ENCODE measurements around the gene RNF150. TPM values are rescaled to one million over a fixed set of nuclear protein-coding genes. Genes with fewer than 3 reads are reported as not detected.

Gene RNF150
- total RNA-seq, 2 donors from 2014 or later = 11.7 to 12.3 TPM

DNA sequence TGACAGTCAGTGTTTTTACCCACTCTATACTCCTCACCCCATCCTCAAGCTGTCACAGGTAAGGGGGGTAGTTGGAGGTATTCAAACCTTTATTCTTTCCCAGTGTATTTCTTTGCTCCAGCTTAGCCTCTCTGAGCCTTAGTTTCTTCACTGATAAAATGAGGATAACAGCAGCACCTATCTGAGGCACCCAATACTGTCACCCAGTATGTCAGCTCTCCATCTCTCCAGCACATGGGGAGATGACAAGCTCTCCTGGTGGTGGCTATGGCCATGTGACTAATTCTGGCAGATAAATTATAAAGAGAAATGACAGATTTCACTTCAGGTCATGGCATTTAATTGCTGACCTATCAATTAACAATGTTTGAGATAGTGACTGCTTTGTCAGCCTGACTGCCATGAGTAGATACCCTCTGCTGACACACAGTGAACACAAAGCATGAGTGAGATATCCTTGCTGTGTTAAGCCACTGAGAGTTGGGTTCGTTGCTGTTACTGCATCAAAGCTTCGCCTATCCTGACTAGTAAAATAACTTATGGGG lies 200.7 kb downstream of the RNF150 start:
- 93% methylated on average over 2 of the region's 2 CpGs for WGBS
- no peaks in the 10 kb centered on the region for H3K27me3 ChIP-seq (replicated peaks; ENCODE audit: insufficient read depth)
- TF ChIP-seq, protein P1, sequence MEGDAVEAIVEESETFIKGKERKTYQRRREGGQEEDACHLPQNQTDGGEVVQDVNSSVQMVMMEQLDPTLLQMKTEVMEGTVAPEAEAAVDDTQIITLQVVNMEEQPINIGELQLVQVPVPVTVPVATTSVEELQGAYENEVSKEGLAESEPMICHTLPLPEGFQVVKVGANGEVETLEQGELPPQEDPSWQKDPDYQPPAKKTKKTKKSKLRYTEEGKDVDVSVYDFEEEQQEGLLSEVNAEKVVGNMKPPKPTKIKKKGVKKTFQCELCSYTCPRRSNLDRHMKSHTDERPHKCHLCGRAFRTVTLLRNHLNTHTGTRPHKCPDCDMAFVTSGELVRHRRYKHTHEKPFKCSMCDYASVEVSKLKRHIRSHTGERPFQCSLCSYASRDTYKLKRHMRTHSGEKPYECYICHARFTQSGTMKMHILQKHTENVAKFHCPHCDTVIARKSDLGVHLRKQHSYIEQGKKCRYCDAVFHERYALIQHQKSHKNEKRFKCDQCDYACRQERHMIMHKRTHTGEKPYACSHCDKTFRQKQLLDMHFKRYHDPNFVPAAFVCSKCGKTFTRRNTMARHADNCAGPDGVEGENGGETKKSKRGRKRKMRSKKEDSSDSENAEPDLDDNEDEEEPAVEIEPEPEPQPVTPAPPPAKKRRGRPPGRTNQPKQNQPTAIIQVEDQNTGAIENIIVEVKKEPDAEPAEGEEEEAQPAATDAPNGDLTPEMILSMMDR (IDR thresholded peaks at IDR 0.05) = no peak
- TF ChIP-seq POLR2A (IDR thresholded peaks at IDR 0.05) (no peak), POLR2AphosphoS5 (IDR thresholded peaks at IDR 0.05) (no peak)

DNA sequence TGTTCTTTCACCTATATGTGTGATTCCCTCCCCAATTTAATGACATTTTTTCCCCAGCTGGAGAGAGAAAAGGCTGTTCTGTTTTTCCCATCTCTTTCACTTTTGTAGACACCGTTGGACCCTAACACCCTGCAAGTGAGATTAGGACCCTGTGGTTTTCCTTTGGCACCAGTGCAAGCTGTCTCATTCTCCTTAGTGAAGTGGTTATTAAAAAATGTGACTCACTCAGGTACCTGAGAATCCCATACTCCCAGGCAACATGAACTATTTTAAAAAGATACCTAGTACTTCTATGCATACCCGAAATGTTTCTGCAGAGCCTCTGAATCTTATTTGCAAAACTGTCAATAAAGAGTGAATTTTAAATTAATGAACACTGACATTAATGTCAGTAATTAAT lies 201.4 kb downstream of the RNF150 start:
- Histone ChIP-seq H3K9me3 (no peaks in the 10 kb centered on the region), H3K27ac (no peak overlapping the region), H3K4me3 (no peak overlapping the region), H3K36me3 (no peaks in the 10 kb centered on the region), H3K4me1 (replicated peaks) (no peaks in the 10 kb centered on the region), H3K27me3 (replicated peaks; ENCODE audit: insufficient read depth) (no peaks in the 10 kb centered on the region)
- intact Hi-C loops (cut with DNase I) = loop anchor here (10.0 kb wide), 1 partner anchor 63 kb away; no protein-coding TSS in a partner anchor
- 47% methylated on average over 2 of the region's 2 CpGs for WGBS
- TF ChIP-seq, protein P1 (IDR thresholded peaks at IDR 0.05) = no peak
- no peak for TF ChIP-seq POLR2AphosphoS5 (IDR thresholded peaks at IDR 0.05)
- no peak for TF ChIP-seq POLR2A (IDR thresholded peaks at IDR 0.05)
- no peak for DNase-seq (ENCODE audit: low spot score)

More for the DNA sequence above, 200.7 kb downstream of the RNF150 start:
- Histone ChIP-seq H3K9me3 (no peaks in the 10 kb centered on the region), H3K4me1 (replicated peaks) (no peaks in the 10 kb centered on the region), H3K4me3 (no peak overlapping the region), H3K27ac (no peak overlapping the region), H3K36me3 (no peaks in the 10 kb centered on the region)
- no peak for DNase-seq (ENCODE audit: low spot score)
- intact Hi-C loops (cut with DNase I) = loop anchor here (10.0 kb wide), 1 partner anchor 62 kb away; no protein-coding TSS in a partner anchor

DNA sequence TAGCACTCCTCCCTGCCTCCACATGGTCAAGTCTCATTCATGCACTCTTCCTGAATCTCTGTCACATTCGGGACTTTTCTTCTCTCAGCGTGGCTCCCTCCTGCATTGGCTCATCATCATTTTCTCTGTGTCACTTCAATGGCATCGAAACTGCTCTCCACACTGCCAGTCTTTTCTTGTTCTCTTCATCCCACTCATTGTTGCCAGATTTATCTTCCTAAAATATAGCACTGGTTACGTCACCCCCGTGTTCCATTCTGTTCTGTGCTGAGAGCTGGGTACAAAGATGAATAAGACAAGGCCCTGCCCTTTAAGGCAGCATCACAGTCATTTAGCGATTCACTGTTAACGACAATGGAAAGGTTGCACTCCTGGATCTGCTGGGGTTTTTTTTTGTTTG lies 202.7 kb downstream of the RNF150 start:
- Histone ChIP-seq H3K9me3 (no peaks in the 10 kb centered on the region), H3K4me3 (no peak overlapping the region), H3K36me3 (no peaks in the 10 kb centered on the region), H3K27ac (no peak overlapping the region), H3K27me3 (replicated peaks; ENCODE audit: insufficient read depth) (no peaks in the 10 kb centered on the region), H3K4me1 (replicated peaks) (no peaks in the 10 kb centered on the region)
- no peak for DNase-seq (ENCODE audit: low spot score)
- TF ChIP-seq POLR2A (IDR thresholded peaks at IDR 0.05) = no peak
- TF ChIP-seq, protein P1 (IDR thresholded peaks at IDR 0.05) = no peak
- no peak for TF ChIP-seq POLR2AphosphoS5 (IDR thresholded peaks at IDR 0.05)
- WGBS = 69% methylated on average over 7 of the region's 7 CpGs
- intact Hi-C loops (cut with DNase I) = loop anchor here (10.0 kb wide), 1 partner anchor 64 kb away; no protein-coding TSS in a partner anchor

DNA sequence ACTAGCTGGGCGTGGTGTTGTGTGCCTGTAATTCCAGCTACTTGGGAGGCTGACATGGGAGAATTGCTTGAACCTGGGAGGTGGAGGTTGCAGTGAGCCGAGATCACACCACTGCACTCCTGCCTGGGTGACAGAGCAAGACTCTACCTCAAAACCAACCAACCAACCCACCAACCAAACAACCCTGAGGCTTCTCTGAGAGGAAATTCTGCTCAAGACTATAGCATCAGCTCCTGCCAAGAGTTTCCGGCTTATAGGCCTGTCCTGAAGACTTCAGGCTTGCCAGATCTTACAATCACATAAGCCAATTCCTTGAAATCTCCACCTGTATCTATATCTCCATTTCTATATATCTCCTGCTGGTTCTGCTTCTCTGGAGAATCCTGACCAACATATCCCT lies 203.3 kb downstream of the RNF150 start:
- TF ChIP-seq, protein P1 (IDR thresholded peaks at IDR 0.05) = no peak
- TF ChIP-seq POLR2A (IDR thresholded peaks at IDR 0.05) (no peak), POLR2AphosphoS5 (IDR thresholded peaks at IDR 0.05) (no peak)
- no peaks in the 10 kb centered on the region for H3K9me3 ChIP-seq
- no peaks in the 10 kb centered on the region for H3K36me3 ChIP-seq
- H3K4me1 ChIP-seq (replicated peaks) = no peaks in the 10 kb centered on the region
- no peak overlapping the region for H3K4me3 ChIP-seq
- DNase-seq (ENCODE audit: low spot score) = no peak
- WGBS = 95% methylated on average over 3 of the region's 3 CpGs
- no peaks in the 10 kb centered on the region for H3K27me3 ChIP-seq (replicated peaks; ENCODE audit: insufficient read depth)
- no peak overlapping the region for H3K27ac ChIP-seq
- intact Hi-C loops (cut with DNase I) = loop anchor here (10.0 kb wide), 1 partner anchor 65 kb away; no protein-coding TSS in a partner anchor

DNA sequence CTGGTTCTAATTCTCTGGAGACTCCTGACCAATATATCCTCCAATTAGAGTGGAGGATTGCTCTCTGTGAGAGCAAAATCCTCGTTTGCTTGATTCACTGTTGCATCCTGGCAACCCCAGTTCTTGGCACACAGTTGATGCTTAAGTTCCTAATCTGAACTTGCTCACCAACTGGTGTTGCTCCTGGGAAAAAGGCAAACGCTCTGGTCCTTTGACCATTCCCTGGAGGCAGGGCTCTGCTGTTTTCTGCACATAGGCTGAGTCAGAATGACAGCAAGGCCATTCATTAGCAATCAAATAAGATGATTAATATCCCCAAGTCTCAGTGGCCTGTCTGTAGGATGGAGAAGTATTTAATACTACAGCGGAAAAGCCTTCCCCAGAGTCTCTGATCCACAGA lies 204.4 kb downstream of the RNF150 start:
- TF ChIP-seq, protein P1 (IDR thresholded peaks at IDR 0.05) = no peak
- TF ChIP-seq POLR2AphosphoS5 (IDR thresholded peaks at IDR 0.05) = no peak
- no peak for TF ChIP-seq POLR2A (IDR thresholded peaks at IDR 0.05)
- DNase-seq (ENCODE audit: low spot score) = no peak
- H3K27ac ChIP-seq = no peak overlapping the region
- H3K4me1 ChIP-seq (replicated peaks) = no peaks in the 10 kb centered on the region
- no peaks in the 10 kb centered on the region for H3K9me3 ChIP-seq
- intact Hi-C loops (cut with DNase I) = no loop called here
- H3K36me3 ChIP-seq = no peaks in the 10 kb centered on the region
- H3K4me3 ChIP-seq = no peak overlapping the region
- H3K27me3 ChIP-seq (replicated peaks; ENCODE audit: insufficient read depth) = no peaks in the 10 kb centered on the region
- WGBS = 53% methylated on average over 3 of the region's 3 CpGs
